ENCODE results near the gene PGAP3.

Gene PGAP3

DNA sequence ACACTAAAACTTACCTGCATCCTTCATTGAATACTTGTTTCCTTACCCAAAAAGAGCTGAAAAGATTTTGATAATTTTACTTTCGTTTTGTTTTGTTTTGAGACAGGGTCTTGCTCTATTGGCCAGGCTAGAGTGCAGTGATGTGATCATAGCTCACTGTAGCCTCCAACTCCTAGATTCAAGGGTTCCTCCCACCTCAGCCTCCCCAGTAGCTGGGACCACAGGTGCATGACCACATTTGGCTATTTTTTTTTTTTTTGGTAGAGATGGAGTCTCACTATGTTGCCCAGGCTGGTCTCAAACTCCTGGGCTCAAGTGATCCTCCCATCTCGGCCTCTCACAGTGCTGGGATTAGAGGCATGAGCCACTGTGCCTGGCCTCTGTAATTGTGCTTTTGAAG, 32.8 kb downstream of the PGAP3 start:
- no peak for DNase-seq

DNA sequence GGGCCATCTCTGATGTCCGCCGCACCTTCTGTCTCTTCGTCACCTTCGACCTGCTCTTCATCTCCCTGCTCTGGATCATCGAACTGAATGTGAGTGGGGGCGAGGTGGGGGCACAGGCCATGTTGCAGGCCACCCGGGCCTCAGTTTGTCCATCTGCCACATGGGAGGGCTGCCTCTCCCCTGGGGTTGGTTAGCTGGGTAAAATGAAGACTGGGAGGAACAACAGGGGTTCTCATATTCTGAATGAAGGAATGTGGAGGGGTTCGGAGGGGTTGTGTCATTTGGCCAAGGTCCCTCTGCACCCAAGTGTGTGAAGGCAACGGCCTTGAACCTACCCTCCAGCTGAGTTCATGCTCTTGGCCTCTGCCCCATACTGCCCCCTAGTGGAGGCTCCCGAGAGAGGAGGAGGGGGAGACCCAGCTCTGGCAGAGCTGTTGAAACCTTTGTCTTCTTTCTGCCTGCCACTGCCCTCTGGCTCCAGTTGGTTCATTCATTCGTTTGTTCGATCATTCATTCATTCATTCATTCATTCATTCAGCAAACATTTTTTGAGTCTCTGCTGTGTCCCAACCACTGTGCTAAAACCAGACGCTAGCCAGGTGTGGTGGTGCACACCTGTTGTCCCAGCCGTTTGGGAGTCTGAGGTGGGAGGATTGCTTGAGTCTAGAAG, 34.1 kb downstream of the PGAP3 start:
- peak; percentile 76 to 79 for DNase-seq

DNA sequence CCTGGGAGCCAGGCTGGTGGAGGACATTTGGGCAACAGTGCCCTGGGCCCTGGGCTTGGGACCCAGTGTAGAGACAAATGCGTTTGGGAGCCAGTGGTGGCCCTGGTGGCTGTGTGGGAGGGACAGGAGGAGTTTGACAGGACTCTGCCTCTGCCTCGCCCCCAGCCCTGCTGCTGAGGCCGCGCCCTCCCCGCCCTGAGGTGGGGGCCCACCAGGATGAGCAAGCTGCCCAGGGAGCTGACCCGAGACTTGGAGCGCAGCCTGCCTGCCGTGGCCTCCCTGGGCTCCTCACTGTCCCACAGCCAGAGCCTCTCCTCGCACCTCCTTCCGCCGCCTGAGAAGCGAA, 34.6 kb downstream of the PGAP3 start:
- DNase-seq, result no peak

DNA sequence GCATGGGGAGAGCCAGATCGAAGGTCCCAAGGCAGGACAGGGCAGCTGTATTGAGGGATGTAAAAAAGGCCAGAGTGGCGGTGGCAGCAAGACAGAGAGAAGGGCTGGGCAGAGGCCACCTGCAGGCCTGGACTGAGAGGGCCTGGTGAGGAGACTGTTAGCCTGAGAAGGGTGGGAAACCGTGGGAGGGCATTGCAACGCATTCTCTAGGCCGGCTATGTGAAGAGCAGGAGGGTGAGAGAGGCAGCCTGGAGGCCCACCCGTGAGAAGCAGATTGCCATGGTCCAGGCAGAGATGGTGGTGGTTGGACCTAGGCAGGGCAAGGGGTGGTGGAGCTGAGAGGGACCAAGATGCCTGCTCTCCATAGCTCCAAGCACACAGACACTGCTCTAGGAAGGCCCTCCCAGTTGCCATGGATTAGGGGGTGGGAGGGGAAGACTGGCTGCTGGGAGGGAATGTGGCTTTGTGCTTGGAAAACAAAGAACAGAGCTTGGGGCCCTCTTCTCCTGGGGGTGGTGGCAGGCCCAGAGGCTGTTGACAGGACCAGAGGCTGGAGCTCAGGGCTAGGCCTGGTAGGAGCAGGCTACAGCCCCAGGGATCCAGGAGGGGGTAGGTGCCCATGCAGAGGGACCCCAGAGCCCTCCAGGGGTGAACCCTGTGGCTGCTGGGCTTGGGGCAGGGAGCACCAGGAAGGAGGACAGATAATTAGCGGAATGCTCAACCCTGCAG, 35.1 kb downstream of the PGAP3 start:
- DNase-seq, result no peak

DNA sequence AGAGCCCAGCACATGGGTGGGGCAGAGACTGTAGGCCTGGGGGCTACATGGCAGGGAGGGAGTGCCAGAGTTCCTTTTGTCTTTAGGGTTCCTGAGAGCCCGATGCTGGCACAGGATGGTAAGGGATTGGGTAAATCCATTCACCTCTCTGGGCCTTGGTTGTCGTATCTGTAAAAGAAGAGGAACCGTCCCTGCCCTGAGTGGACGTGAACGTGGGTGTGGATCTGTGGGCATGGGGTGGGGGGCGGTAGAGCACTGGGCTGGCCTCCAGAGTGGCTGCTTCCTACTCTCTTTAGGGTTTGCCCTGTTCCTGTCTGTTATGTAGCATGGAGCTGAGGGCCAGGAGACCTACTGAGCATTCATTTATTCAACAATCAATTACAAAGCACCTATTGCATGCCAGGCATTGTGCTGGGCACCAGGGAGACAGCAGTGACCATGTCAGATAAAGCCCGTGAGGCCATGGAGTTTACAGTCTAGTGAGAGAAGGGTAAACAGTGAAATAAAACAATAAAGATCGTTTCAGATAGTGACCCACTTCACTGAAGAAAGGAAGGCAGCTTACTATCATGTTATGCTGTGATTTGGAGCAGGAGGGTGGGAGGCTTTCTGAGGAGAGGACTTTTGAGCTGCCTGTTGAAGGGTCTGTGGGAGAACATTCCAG, 35.8 kb downstream of the PGAP3 start:
- DNase-seq, result no peak

DNA sequence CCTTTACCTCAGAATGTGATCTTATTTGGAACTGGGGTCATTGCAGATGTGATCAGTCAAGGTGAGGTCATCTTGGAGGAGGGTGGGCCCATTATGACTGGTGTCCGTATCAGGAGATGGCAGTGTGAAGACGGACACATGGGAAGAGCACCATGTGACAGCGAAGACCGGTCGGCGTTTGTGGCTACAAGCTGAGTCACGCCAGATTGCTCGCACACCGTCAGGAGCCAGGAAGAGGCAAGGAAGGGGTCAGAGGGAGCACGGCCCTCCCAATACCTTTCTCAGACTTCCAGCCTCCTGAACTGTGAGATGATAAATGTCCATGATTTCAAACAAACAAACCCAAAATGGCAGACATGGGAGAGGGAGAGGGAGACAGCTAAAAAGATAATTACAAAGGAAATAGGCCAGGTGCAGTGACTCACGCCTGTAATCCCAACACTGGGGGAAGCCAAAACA, 37.7 kb downstream of the PGAP3 start:
- no peak for DNase-seq

DNA sequence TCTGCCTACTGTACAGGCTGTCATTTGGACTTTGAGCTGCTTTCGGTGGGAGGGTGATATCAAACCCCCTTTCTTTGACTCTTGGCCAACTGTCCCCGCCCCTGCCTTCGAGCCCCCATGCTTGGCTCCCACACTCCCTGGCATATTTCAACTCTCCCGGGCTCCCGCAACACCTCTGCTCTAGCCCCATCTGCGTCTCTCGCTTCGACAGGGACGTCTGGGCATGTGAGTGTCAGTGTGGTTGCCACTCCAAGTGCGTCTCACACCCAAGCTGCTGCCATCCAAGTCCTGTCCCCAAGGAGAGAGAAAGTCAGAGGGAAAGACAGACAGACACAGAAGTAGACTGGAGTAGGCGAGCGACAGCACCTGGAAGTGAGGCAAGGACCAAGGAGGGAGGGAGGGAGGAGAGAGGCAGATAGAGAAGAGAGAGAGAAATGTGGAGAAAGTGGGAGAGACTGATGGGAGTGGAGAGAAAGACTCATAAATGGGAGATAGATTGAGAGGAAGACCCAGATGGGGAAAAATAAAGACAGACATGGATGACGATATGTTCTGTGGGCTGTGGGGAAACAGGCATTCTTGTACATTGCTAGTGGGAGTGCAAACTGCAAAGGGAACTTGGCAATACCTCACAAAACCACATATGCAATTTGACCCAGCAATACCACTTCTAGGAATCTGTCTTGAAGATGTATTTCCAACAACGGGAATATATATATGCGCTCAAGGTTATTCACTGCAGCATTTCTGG, 39.1 kb downstream of the PGAP3 start:
- DNase-seq, result no peak

DNA sequence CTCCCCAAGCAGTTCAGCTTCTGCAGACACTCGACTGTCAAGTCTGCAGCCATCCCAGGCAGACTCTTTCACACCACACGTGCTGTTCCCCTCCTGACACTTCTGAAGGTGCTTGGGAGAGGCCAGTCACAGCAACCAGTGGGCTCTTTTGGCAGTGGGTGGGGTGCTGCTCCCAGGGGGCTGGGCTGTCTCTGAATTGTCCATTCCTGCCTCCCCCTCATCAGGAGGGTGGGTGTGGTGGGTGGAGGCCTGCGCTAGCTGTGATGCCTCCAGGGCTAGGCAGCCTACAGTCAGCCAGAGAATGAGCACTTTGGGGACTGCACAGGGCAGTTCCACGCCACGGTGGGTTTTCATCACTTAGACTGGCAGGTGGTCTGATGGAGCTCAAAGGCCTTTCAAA, 40.6 kb downstream of the PGAP3 start:
- no peak for DNase-seq

DNA sequence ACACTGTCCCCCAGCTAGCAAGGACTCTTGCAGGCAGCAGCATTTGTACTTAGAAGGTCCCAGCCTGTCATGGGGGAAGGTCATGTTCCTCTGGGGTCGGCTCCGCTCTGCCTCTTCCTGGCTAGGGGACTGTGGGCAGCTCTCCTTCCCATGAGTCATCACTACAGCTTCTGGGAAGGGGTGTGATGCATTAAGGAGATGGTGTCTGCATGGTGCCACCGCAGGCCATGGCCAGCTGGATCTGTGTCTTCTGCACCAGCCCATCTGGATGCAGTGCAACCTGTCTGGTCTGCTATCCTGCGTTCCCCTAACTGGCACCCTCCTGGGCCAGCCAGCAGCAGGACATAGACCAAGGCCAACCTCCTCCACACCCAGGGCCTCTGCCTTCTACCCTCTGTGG, 44.6 kb downstream of the PGAP3 start:
- DNase-seq, result no peak

DNA sequence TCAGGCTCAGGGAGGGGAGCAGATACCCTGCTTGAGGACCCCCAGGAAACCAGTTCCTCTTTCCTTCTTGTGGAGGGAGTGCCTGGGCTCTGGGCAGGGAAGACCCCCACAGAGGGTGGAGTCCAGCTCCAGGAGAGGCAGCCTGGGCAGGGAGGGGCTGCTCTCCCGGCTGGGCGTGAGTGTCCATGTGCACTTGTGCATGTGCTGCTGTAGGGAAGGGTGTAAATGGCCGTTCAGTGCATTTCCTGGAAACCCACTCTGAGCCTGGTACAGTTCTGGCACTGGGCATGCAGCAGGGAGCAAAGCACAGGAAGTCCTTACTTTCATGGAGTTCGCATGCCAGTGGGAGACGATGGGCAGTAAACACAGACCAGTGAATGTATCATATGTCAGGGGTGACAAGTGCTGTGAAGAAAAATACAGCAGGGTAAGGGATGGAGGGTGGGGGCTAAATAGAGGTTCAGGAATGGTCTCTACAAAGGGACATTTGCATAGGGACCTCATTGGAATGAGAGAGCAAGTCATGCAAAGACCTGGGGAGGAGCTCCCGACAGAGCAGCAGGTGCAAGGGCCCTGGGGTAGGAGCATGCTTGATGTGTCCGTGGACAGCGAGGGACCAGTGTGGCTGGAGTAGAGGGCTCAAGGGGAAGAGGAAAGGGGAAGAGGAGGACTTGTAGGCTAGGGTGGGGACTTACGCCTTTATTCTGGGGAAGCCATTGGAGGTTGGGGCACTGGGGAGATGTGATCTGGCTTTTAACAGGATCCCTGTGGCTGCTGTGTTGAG, 45.4 kb downstream of the PGAP3 start:
- DNase-seq, result no peak

DNA sequence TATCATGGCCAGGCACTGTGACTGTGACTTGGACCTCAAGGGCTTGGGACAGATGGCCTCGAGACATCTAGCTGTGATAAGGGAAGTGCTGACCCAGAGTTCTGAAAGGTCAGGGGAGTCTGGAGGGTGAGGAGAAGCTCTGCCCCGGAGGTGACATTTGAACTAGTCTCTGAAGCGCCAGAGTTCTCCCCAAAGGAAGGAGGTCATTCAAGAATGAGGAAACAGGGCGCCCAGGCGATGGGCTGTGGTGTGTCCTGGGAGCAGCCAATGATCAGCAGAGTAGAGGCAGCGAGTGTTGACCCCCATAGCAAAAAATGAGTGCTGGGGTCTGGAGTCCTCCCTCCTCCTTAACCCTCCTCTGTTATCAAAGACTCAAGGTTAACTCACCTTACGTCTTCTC, 46.0 kb downstream of the PGAP3 start:
- no peak for DNase-seq

DNA sequence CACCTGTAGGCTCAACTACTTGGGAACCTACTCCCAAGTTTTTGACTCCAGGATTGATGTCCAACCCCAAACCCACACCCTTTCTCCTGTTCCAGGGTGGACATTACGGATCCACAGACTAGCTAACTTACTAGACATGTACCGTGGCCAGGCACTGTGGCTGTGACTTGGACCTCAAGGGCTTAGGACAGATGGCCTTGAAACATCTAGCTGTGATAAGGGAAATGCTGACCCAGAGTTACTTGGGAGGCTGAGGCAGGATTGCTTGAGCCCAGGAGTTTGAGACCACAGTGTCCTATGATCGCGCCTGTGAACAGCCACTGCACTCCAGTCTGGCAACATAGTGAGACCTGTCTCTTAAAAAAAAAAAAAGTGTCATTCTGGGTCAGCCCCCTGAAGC, 46.8 kb downstream of the PGAP3 start:
- no peak for DNase-seq

DNA sequence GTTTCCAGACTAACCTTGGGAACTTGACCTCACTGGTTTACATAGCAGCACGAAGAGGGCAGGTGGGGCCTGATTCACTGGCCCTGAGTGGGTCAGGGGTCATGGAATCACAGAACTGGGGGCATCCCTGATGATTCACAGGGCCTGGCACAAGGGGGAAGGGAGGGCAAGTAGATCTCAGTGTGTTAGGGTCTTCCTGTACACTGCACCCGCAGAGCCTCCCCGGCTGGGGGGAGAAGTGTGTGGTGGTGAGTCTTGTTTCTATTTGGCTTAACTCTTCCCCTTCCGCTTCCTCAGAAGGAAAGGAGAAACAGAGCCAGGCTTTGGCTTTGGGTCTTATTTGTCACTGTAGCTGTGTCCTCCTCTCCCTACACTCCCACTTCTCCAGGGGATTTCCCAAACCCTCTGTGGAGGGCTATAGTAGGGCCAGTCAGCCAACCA, 47.2 kb downstream of the PGAP3 start:
- DNase-seq, result no peak

DNA sequence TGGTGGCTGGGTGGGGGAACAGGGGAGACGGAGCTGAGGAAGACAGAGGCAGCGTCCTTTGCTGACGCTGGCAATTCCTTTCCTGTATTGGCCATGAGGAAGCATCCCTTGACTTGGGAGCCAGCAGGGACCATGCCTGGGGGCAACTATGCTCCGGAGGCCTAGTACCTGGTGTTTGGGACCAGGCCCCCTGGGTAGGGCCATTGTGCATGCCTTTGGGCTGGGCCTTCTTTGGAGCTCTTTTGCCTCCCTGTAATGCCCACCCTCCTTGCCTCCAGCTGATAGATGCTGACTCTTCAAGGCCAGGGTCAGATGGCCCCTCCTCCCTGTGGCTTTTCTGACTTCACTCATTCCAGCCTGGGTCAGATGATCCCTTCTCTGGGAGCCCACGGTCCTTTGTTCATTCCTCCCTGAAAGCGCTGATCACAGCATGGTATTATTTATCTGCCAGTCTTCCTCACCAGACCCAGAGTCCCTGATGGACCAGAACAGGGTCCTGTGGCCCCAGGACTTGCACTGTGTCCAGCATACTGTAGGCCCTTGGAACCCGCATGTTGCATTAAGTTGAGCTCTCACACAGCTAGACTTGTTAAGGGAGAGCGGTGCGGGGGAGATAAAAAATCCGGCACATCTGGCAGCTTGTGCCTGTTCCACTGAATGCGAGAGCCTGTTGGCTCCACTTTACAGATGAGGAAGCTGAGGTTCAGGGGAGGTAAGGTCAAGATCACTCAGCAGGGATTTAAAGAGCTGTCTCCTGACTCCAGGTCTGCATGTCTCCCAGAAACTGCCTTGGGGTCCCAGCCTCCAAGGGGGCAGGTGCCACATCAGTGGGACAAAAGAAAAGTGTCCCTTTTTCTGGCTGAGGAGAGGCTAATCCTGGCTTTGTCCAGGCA, 48.0 kb downstream of the PGAP3 start:
- no peak for DNase-seq

DNA sequence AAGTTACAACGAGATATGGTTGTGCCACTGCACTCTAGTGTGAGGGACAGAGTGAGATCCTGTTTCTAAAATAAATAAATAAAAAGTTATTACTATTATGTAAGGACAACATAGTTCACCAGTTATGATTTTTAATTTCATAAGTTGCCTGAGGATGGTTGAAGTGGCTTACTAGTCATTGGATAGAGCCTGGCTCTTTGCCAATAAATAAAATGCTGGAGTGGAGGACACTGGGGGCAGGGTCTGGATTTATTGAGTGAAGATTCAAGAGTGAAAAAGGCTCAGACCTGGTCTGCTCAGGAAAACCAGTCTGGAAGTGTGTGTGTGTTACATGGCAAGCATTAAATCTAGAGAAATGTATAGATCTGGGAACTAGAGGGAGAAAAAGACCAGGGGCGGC, 48.8 kb downstream of the PGAP3 start:
- no peak for DNase-seq

DNA sequence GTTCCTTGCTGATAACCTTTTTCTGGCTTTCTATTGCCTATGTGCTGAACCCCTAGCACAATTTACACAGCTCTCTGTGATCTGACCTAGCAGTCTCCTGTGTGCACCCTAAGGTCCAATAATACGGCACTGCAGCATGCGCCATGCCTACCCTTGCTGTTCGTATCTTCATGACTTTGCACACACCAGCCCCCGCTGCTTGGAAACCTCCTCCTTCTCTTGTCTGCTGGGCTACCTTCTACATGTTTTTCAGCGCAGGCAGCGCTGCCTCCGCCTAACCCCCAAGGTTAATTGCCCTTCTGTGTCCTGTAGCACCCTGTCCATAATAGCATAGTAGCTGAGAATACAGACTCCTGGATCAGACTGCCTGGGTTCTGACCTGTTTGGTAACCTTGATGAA, 49.5 kb downstream of the PGAP3 start:
- DNase-seq, result no peak

DNA sequence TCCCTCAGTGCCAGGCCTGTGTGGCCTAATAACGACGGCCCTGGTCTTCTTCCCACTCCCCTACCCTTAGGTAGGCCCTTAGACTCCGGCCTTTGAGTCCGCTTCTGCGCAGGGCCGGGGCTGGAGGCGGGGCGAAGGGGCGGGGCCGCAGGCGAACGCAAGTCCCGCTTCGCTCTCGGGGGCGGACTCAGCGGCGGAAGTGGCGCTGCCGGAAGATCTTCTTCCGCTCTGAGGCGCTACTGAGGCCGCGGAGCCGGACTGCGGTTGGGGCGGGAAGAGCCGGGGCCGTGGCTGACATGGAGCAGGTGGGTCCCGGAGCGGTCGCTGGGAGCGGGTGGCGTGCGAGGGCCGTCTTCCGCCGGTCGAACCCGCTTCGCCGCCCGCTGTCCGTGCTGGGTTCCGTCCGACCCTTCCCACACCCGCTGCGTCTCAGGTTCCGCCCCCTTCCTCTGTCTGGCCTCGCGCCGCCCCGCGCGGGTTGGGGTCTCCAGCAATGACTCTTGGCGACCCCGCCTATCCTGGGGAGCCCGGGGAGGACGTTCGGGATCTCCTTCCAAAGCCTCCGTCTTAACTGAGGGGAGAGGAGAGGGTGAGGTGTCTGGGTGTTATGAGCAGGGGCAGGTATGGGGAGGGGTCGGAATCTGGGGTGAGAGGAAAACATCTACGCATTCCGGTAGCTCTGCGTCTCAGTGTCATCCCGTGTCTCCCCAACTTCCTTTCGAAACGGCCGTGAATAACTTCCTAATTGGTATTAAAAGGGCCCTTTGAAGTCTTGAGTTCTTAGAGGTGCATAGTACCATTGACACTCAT, 50.7 kb downstream of the PGAP3 start, which contains the start of gene STARD3:
Gene STARD3 (plus strand): TSS at position 218 of the 810 bp plus-strand sequence. CDS start 16,388 bp downstream, outside the sequence.
- DNase-seq, result peak; percentile 90

DNA sequence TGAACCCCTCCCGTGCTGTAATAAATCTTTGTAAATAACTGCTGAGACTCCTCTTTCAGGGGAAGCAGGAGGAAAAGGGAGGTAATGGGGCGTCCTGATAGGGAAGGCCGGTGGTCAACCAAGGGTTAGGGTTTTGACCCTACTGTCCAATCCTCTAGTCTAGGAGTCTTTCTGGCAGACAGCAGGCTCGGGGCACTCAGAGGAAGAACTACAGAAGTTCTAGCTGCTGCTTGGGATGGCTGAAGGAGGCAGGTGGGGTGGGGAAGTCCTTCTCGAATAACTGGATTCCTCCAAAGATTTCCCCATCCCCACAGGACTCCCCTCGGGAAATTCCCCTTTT, 51.3 kb downstream of the PGAP3 start:
- DNase-seq, result no peak

DNA sequence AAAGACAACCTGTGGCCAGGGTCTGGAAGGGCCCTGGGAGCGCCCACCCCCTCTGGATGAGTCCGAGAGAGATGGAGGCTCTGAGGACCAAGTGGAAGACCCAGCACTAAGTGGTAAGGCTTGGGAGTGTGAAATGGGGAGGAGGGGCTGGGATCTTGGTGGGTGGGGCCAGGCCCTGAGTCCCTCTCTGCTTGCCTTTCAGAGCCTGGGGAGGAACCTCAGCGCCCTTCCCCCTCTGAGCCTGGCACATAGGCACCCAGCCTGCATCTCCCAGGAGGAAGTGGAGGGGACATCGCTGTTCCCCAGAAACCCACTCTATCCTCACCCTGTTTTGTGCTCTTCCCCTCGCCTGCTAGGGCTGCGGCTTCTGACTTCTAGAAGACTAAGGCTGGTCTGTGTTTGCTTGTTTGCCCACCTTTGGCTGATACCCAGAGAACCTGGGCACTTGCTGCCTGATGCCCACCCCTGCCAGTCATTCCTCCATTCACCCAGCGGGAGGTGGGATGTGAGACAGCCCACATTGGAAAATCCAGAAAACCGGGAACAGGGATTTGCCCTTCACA, 52.2 kb downstream of the PGAP3 start:
- DNase-seq, result no peak

DNA sequence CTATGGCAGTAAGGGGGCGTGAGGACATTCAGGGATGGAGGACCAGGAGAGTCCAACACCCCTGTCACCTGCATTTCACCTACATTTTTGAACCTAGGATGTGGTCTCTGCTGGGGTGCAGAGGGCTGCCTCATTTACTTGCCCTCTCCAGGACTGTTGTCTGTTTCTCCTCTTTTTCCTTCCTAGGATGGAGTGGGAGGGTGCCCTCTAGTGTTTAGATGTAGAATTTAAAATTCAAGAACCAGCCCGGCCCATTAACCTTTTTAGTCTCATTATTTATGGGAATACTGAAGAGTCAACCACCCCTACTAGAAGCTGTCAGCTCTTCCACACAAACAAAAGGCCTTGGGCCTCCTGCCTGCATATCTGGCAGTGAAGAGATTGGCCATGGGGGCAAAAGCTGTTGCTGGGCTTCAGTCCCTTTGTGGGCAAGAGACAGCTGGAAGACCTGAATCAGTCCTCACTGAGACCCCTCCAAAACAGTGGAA, 53.4 kb downstream of the PGAP3 start:
- peak in 1 of 2 donors; percentile 57 for DNase-seq

Measured in CD4-positive, alpha-beta T cell treated with Interleukin-4 for 1 hour (primary cell).